OCI-LY7 (cell line): Measurements from ENCODE around the gene STAT1.

Experiments used
- EZH2phosphoT487 ChIP-seq: fragments of 200-600 bp; sonication (generic); IDR thresholded peaks from 2 replicates; pipeline ENCODE4 v1.6.1; 2018; ENCODE audit warnings: low read depth, borderline replicate concordance, mild to moderate bottlenecking, mixed run types, antibody characterized with exemption, low read length, moderate library complexity, mixed read lengths
- TF ChIP-seq, protein P1 (sequence below): fragments of 200-600 bp; sonication (generic); conservative IDR thresholded peaks from 2 replicates; pipeline ENCODE4 v1.5.1; 2014; ENCODE audit warnings: mild to moderate bottlenecking, antibody characterized with exemption, low read length, moderate library complexity, mixed read lengths

DNA sequence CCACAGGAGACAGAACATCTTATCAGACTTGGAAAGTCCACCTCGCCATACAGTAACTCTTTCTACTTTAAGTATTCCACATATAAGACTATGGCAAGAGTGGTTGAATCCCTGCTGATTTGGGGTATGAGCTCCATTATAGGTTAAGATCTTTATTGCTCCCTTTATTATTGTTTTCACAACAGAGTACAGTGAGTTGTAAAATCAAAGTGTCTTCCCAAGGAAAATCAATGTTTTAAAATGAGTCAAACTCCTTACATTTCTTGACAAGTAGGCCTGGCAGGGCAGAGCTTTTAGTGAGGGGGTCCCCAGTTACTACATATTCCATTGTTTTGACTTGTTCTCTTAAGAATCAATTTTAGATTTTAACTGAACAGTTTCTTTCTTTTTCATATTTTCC, 49.6 kb upstream of the STAT1 start:
- TF ChIP-seq, protein P1, sequence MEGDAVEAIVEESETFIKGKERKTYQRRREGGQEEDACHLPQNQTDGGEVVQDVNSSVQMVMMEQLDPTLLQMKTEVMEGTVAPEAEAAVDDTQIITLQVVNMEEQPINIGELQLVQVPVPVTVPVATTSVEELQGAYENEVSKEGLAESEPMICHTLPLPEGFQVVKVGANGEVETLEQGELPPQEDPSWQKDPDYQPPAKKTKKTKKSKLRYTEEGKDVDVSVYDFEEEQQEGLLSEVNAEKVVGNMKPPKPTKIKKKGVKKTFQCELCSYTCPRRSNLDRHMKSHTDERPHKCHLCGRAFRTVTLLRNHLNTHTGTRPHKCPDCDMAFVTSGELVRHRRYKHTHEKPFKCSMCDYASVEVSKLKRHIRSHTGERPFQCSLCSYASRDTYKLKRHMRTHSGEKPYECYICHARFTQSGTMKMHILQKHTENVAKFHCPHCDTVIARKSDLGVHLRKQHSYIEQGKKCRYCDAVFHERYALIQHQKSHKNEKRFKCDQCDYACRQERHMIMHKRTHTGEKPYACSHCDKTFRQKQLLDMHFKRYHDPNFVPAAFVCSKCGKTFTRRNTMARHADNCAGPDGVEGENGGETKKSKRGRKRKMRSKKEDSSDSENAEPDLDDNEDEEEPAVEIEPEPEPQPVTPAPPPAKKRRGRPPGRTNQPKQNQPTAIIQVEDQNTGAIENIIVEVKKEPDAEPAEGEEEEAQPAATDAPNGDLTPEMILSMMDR: no peak
- no peak for TF ChIP-seq EZH2phosphoT487
